SK-N-SH (cell line): ENCODE data around the gene ACOT8. TPM values are rescaled to one million over a fixed set of nuclear protein-coding genes. Genes with fewer than 3 reads are reported as not detected.

ENCODE experiments used
- CTCF ChIA-PET: fragments of 300-600, 350-600 bp; formaldehyde crosslinking; extraction: SDS; loops from one replicate; lab custom pipeline; 2021; lab: Yijun Ruan, JAX
- POLR2A ChIA-PET: fragments of 350-600 bp; sonication (Branson Sonifier 250); formaldehyde crosslinking; extraction: SDS; loops from one replicate; lab custom pipeline; 2020; ENCODE audit warnings: antibody characterized with exemption, inconsistent platforms; lab: Yijun Ruan, JAX
- DNase-seq: peaks from one replicate; pipeline ENCODE4 v3.0.0; 2012
- H2AFZ ChIP-seq: fragments of 200-600 bp; sonication (generic); 2 replicates; pipeline ENCODE4 v1.8.1; 2016; ENCODE audit warnings: antibody characterized with exemption, mild to moderate bottlenecking, low read depth
- H3F3A ChIP-seq: fragments of 200-600 bp; sonication (generic); replicated peaks from 2 replicates; pipeline ENCODE3; 2016; ENCODE audit warnings: antibody characterized with exemption, mild to moderate bottlenecking; ENCODE audit not compliant: insufficient read depth
- H3K27ac ChIP-seq, 2 experiments: fragments of 200-500 bp in 1 of 2; fragments of 200-600 bp in 1 of 2; sonication (Bioruptor generic) in 1 of 2; sonication (generic), shearing (Covaris generic) in 1 of 2; 2 replicates each; pipeline versions ENCODE4 v1.5.1 to v1.6.1; 2014 to 2016; ENCODE audit warnings: low read depth in 2 of 2, inconsistent platforms in 1 of 2, low read length in 1 of 2, mild to moderate bottlenecking in 1 of 2, mixed read lengths in 1 of 2
- H3K27me3 ChIP-seq: fragments of 200-600 bp; sonication (generic), shearing (Covaris generic); 2 replicates; pipeline ENCODE4 v1.6.1; 2016; ENCODE audit warnings: mixed run types; ENCODE audit not compliant: insufficient read depth
- H3K36me3 ChIP-seq, 2 experiments: fragments of 200-500 bp in 1 of 2; fragments of 200-600 bp in 1 of 2; sonication (Bioruptor generic) in 1 of 2; sonication (generic) in 1 of 2; replicated peaks in 1 of 2; 2 replicates each; pipeline versions ENCODE3 to v1.5.1; 2014 to 2016; ENCODE audit warnings: low read length in 1 of 2, mild to moderate bottlenecking in 1 of 2; ENCODE audit not compliant: insufficient read depth in 2 of 2, control insufficient read depth in 1 of 2
- H3K4me1 ChIP-seq, 2 experiments: fragments of 200-500 bp in 1 of 2; fragments of 200-600 bp in 1 of 2; sonication (Bioruptor generic) in 1 of 2; sonication (generic), shearing (Covaris generic) in 1 of 2; 2 replicates each; pipeline versions ENCODE4 v1.5.1 to v1.6.1; 2014 to 2016; ENCODE audit warnings: low read depth in 1 of 2, low read length in 1 of 2, mixed run types in 1 of 2; ENCODE audit not compliant: insufficient read depth in 2 of 2, control insufficient read depth in 1 of 2
- H3K4me2 ChIP-seq: fragments of 200-600 bp; sonication (generic), shearing (Covaris generic); 2 replicates; pipeline ENCODE4 v1.6.1; 2017; ENCODE audit warnings: mixed run types
- H3K4me3 ChIP-seq, 2 experiments: fragments of 200-500 bp in 1 of 2; fragments of 200-600 bp in 1 of 2; sonication (Bioruptor generic) in 1 of 2; sonication (generic), shearing (Covaris generic) in 1 of 2; 2 replicates each; pipeline versions ENCODE4 v1.5.1 to v1.8.1; 2014 to 2016; ENCODE audit warnings: low read depth in 2 of 2, inconsistent platforms in 1 of 2, low read length in 1 of 2, mild to moderate bottlenecking in 1 of 2, mixed read lengths in 1 of 2, moderate library complexity in 1 of 2
- H3K79me2 ChIP-seq: fragments of 200-600 bp; sonication (generic); 2 replicates; pipeline ENCODE4 v1.8.1; 2017; ENCODE audit warnings: mild to moderate bottlenecking; ENCODE audit not compliant: insufficient read depth
- H3K9ac ChIP-seq: fragments of 200-600 bp; sonication (generic); 2 replicates; pipeline ENCODE4 v1.6.1; 2017; ENCODE audit warnings: mixed run types
- H3K9me2 ChIP-seq: fragments of 200-600 bp; sonication (generic); 2 replicates; pipeline ENCODE4 v1.6.1; 2017; ENCODE audit warnings: mixed run types
- H3K9me3 ChIP-seq: fragments of 200-600 bp; sonication (generic); 2 replicates; pipeline ENCODE4 v1.6.1; 2017; ENCODE audit warnings: mixed run types, mild to moderate bottlenecking, moderate library complexity
- H4K20me1 ChIP-seq: fragments of 200-600 bp; sonication (generic); 2 replicates; pipeline ENCODE4 v1.6.1; 2017; ENCODE audit warnings: mild to moderate bottlenecking, mixed run types; ENCODE audit not compliant: insufficient read depth
- CHD2 ChIP-seq: fragments of 150-350 bp; IDR thresholded peaks from 2 replicates; pipeline ENCODE4 v1.6.1; 2018; ENCODE audit warnings: low read length; ENCODE audit not compliant: partially characterized antibody
- EP300 ChIP-seq, 2 experiments: IDR thresholded peaks; 2 replicates each; pipeline versions ENCODE4 v1.4.0 to v1.6.1; 2012; ENCODE audit warnings: borderline replicate concordance in 1 of 2, low read depth in 1 of 2, low read length in 1 of 2
- EZH2phosphoT487 ChIP-seq: fragments of 200-600 bp; sonication (generic); IDR thresholded peaks from 2 replicates; pipeline ENCODE4 v1.6.1; 2017; ENCODE audit warnings: low read depth, mixed run types, mild to moderate bottlenecking, antibody characterized with exemption, moderate library complexity, borderline replicate concordance
- FOSL2 ChIP-seq: IDR thresholded peaks from 2 replicates; pipeline ENCODE4 v1.4.0; 2012; ENCODE audit warnings: low read depth, mild to moderate bottlenecking, moderate library complexity, borderline replicate concordance
- GATA2 ChIP-seq: sonication (generic); formaldehyde crosslinking; IDR thresholded peaks from 2 replicates; pipeline ENCODE4 v1.5.0; 2020; ENCODE audit warnings: mild to moderate bottlenecking, missing genetic modification reagents
- JUND ChIP-seq: IDR thresholded peaks from 2 replicates; pipeline ENCODE4 v1.4.0; 2012
- MAX ChIP-seq: IDR thresholded peaks from 2 replicates; pipeline ENCODE4 v1.4.0; 2012; ENCODE audit warnings: low read depth
- NFIC ChIP-seq: IDR thresholded peaks from 2 replicates; pipeline ENCODE4 v1.4.0; 2012; ENCODE audit warnings: borderline replicate concordance
- NRF1 ChIP-seq: IDR thresholded peaks from 2 replicates; pipeline ENCODE4 v1.6.1; 2012; ENCODE audit warnings: low read depth, mild to moderate bottlenecking, low read length
- POLR2AphosphoS5 ChIP-seq: IDR thresholded peaks from 2 replicates; pipeline ENCODE4 v1.6.1; 2012; ENCODE audit warnings: low read depth, low read length
- RAD21 ChIP-seq: IDR thresholded peaks from 2 replicates; pipeline ENCODE4 v1.6.1; 2012; ENCODE audit warnings: mild to moderate bottlenecking, low read length
- RCOR1 ChIP-seq: fragments of 150-350 bp; IDR thresholded peaks from 2 replicates; pipeline ENCODE4 v1.6.1; 2017; ENCODE audit warnings: antibody characterized with exemption, low read length
- REST ChIP-seq: IDR thresholded peaks from 2 replicates; pipeline ENCODE4 v1.6.1; 2012; ENCODE audit warnings: mild to moderate bottlenecking, low read depth, low read length, moderate library complexity
- RXRA ChIP-seq: IDR thresholded peaks from 2 replicates; pipeline ENCODE4 v1.4.0; 2012; ENCODE audit warnings: low read depth, mild to moderate bottlenecking, borderline replicate concordance
- SIN3A ChIP-seq: IDR thresholded peaks from 2 replicates; pipeline ENCODE4 v1.6.1; 2012; ENCODE audit warnings: low read depth, mild to moderate bottlenecking, low read length, moderate library complexity, borderline replicate concordance
- SMC3 ChIP-seq: IDR thresholded peaks from 2 replicates; pipeline ENCODE4 v1.6.1; 2012; ENCODE audit warnings: low read depth, low read length, improper control_type of control experiment
- YY1 ChIP-seq: IDR thresholded peaks from 2 replicates; pipeline ENCODE4 v1.4.0; 2012; ENCODE audit warnings: low read depth, mild to moderate bottlenecking
- WGBS: methylation state at CpG from one replicate; pipeline ENCODE4 v1.1.6; 2017; ENCODE audit warnings: low lambda C conversion rate; 5-methylcytosine and 5-hydroxymethylcytosine counted together
- polyA plus RNA-seq, 3 experiments: library from polyadenylated mRNA; depleted of rRNA; stranded (reverse); fragments of >200 nt; gene quantifications; 2 replicates each; pipeline ENCODE4 v1.2.3, GENCODE V29; 2012
- TF ChIP-seq, protein P1 (sequence below): fragments of 200-600 bp; sonication (generic); IDR thresholded peaks from 2 replicates; pipeline ENCODE4 v1.6.1; 2017; ENCODE audit warnings: antibody characterized with exemption, mild to moderate bottlenecking, moderate library complexity
- TF ChIP-seq, protein P2 (sequence below): IDR thresholded peaks from 2 replicates; pipeline ENCODE4 v1.4.0; 2012; ENCODE audit warnings: low read depth, borderline replicate concordance

Gene ACOT8
- polyA plus RNA-seq, 1 of the 3 experiments (the other 2 are of a cell fraction): 48.4 TPM

DNA sequence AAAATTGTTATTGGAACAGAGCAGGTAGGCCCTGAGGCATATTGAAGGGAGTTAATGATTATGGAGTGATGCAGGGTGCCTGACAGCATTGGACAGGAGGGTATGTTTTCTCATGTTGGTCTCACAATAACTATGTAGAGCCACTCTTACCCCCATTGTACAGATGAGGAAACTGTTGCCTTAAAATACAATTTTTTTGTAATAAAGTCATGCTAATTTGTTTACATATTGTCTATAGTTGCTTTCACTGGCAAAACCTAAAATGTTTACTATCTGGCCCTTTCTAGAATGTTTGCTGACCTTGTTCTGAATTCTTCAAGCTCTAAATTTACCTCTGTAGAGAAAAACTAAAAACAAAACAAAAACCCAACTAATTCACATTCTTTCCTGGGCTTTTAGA lies 5.7 kb downstream of the ACOT8 start:
- no peaks in the 10 kb centered on the region for H3K27me3 ChIP-seq
- ChIA-PET POLR2A (no interaction called here), CTCF (interaction anchor here (1.6 kb wide), 2 partner anchors 9 to 17 kb away, joined by 4 to 6 read pairs; no protein-coding TSS in a partner anchor)
- peaks cover 8% of the 10 kb centered on the region in 2 experiments; a peak in 2 of 4 replicates for H3K4me1 ChIP-seq
- no peaks in the 10 kb centered on the region for H3K9me2 ChIP-seq
- no peak overlapping the region for H3K27ac ChIP-seq
- H4K20me1 ChIP-seq: no peaks in the 10 kb centered on the region
- H3K9ac ChIP-seq: no peak overlapping the region
- no peak overlapping the region for H3K4me2 ChIP-seq
- H3K9me3 ChIP-seq: no peaks in the 10 kb centered on the region
- H3K4me3 ChIP-seq: no peak overlapping the region
- no peak for DNase-seq
- peaks cover 13 to 21% of the 10 kb centered on the region in 2 experiments for H3K36me3 ChIP-seq
- peaks cover 24% of the 10 kb centered on the region for H3K79me2 ChIP-seq
- no peak overlapping the region for H2AFZ ChIP-seq
- peaks cover 3% of the 10 kb centered on the region for H3F3A ChIP-seq
- TF ChIP-seq SIN3A (no peak), NRF1 (no peak), FOSL2 (no peak), POLR2AphosphoS5 (no peak), CHD2 (no peak), EZH2phosphoT487 (no peak), MAX (no peak)

GRCh38 chr20:45850926-45851325 lies 6.3 kb downstream of the ACOT8 start:
- Histone ChIP-seq H3K79me2 (peaks cover 18% of the 10 kb centered on the region; the same call in 1 of the 2 replicates), H3K4me3 (no peak overlapping the region), H3F3A (peaks cover 3% of the 10 kb centered on the region), H3K36me3 (peaks cover 16 to 27% of the 10 kb centered on the region in 2 experiments), H2AFZ (no peak overlapping the region), H4K20me1 (no peaks in the 10 kb centered on the region), H3K9me2 (no peaks in the 10 kb centered on the region), H3K9me3 (no peaks in the 10 kb centered on the region), H3K4me1 (peaks cover 2 to 6% of the 10 kb centered on the region in 2 experiments; a peak in 2 of 4 replicates), H3K27me3 (no peaks in the 10 kb centered on the region), H3K4me2 (no peak overlapping the region), H3K9ac (no peak overlapping the region), H3K27ac (no peak overlapping the region)
- TF ChIP-seq, protein P1, sequence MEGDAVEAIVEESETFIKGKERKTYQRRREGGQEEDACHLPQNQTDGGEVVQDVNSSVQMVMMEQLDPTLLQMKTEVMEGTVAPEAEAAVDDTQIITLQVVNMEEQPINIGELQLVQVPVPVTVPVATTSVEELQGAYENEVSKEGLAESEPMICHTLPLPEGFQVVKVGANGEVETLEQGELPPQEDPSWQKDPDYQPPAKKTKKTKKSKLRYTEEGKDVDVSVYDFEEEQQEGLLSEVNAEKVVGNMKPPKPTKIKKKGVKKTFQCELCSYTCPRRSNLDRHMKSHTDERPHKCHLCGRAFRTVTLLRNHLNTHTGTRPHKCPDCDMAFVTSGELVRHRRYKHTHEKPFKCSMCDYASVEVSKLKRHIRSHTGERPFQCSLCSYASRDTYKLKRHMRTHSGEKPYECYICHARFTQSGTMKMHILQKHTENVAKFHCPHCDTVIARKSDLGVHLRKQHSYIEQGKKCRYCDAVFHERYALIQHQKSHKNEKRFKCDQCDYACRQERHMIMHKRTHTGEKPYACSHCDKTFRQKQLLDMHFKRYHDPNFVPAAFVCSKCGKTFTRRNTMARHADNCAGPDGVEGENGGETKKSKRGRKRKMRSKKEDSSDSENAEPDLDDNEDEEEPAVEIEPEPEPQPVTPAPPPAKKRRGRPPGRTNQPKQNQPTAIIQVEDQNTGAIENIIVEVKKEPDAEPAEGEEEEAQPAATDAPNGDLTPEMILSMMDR: no peak
- TF ChIP-seq YY1 (no peak), REST (no peak), NFIC (no peak), EP300 (IDR thresholded peaks at IDR 0.05; ENCODE audit: borderline replicate concordance in 1 of 2, low read depth in 1 of 2, low read length in 1 of 2) (no peak), SIN3A (no peak), FOSL2 (no peak), RCOR1 (no peak), JUND (no peak), RXRA (no peak), GATA2 (CRISPR knock-in tag) (no peak), MAX (no peak), EZH2phosphoT487 (no peak), RAD21 (no peak), SMC3 (no peak)
- TF ChIP-seq, protein P2, sequence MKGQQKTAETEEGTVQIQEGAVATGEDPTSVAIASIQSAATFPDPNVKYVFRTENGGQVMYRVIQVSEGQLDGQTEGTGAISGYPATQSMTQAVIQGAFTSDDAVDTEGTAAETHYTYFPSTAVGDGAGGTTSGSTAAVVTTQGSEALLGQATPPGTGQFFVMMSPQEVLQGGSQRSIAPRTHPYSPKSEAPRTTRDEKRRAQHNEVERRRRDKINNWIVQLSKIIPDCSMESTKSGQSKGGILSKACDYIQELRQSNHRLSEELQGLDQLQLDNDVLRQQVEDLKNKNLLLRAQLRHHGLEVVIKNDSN: no peak
- DNase-seq: no peak
- CTCF ChIA-PET: interaction anchor here (1.6 kb wide), 2 partner anchors 8 to 18 kb away, joined by 4 to 6 read pairs; no protein-coding TSS in a partner anchor
- 89% methylated on average over 1 of the region's 1 CpG for WGBS
- POLR2A ChIA-PET: no interaction called here
